K562 (cell line): ENCODE results near the gene VN1R4. TPM values are rescaled to one million over a fixed set of nuclear protein-coding genes. Genes with fewer than 3 reads are reported as not detected.
A peak's percentile ranks its signal among the peaks of the same experiment; 100 is the strongest.

Experiments used
- ATAC-seq: fragments of 200-7000 bp; cut with Tn5 transposase; 3 replicates; pipeline ENCODE4 v1.9.1; 2020; ENCODE audit warnings: moderate library complexity
- BruUV-seq: library from RNA; stranded (reverse); fragments of 400-500 nt; replicated peaks from 2 replicates; lab custom pipeline; 2021; lab: Mats Ljungman, UMichigan
- CTCF ChIA-PET: fragments of 300-600 bp; formaldehyde crosslinking; extraction: SDS; loops from one replicate; lab custom pipeline; 2021; ENCODE audit warnings: low intra/inter-chr PET ratio; lab: Yijun Ruan, JAX
- POLR2A ChIA-PET: fragments of 300-600, 350-650 bp; sonication (Branson Sonifier 250); formaldehyde crosslinking; extraction: SDS; loops from one replicate; lab custom pipeline; 2021; ENCODE audit warnings: antibody characterized with exemption, inconsistent platforms; lab: Yijun Ruan, JAX
- DNase-seq, 4 experiments: peaks; one replicate each; pipeline versions ENCODE4 v3.0.0 to v3.0.0-alpha.2; 2011 to 2018; ENCODE audit warnings: low spot score in 3 of 4, mixed read lengths in 3 of 4; ENCODE audit errors: extremely low read depth in 1 of 4
- FAIRE-seq: peaks from 2 replicates; lab custom pipeline; 2011; peaks lifted over from hg19 to GRCh38; lab: Jason Lieb, UNC
- H2AFZ ChIP-seq: 2 replicates; pipeline ENCODE4 v1.6.0; 2011; ENCODE audit warnings: low read depth, low read length, control low read depth, inconsistent platforms
- H3K27ac ChIP-seq: fragments of 200-600 bp; 3 replicates; pipeline ENCODE4 v1.8.0; 2011; ENCODE audit warnings: low read depth, mild to moderate bottlenecking, control low read depth, inconsistent platforms, low read length, moderate library complexity, mixed read lengths; ENCODE audit errors: extremely low read depth
- H3K27me3 ChIP-seq, 2 experiments: fragments of 300-600 bp in 1 of 2; 2 replicates in 1 of 2; 3 replicates in 1 of 2; pipeline versions ENCODE4 v1.6.0 to v1.8.0; 2011; ENCODE audit warnings: inconsistent platforms in 2 of 2, low read length in 2 of 2, mild to moderate bottlenecking in 1 of 2, mixed read lengths in 1 of 2, moderate library complexity in 1 of 2; ENCODE audit not compliant: control insufficient read depth in 2 of 2, insufficient read depth in 2 of 2
- H3K36me3 ChIP-seq: fragments of 300-600 bp; 3 replicates; pipeline ENCODE4 v1.8.0; 2011; ENCODE audit warnings: mild to moderate bottlenecking, low read length, inconsistent platforms; ENCODE audit not compliant: control insufficient read depth, insufficient read depth
- H3K4me1 ChIP-seq, 2 experiments: fragments of 200-600 bp in 1 of 2; replicated peaks in 1 of 2; 2 replicates in 1 of 2; 3 replicates in 1 of 2; pipeline versions ENCODE4 v1.5.1 to v1.8.0; 2011; ENCODE audit warnings: inconsistent platforms in 2 of 2, low read length in 2 of 2, mild to moderate bottlenecking in 1 of 2, mixed read lengths in 1 of 2, moderate library complexity in 1 of 2; ENCODE audit not compliant: control insufficient read depth in 2 of 2, insufficient read depth in 2 of 2
- H3K4me2 ChIP-seq: 2 replicates; pipeline ENCODE4 v1.6.1; 2011; ENCODE audit warnings: low read length, control low read depth, inconsistent platforms, mixed read lengths; ENCODE audit not compliant: insufficient read depth
- H3K4me3 ChIP-seq: fragments of 200-600 bp; sonication (generic), shearing (Covaris generic); 2 replicates; pipeline ENCODE4 v1.5.1; 2016; ENCODE audit warnings: control low read depth, inconsistent platforms
- H3K79me2 ChIP-seq: fragments of 200-600 bp; 3 replicates; pipeline ENCODE4 v1.8.0; 2011; ENCODE audit warnings: low read length, inconsistent platforms; ENCODE audit not compliant: control insufficient read depth, insufficient read depth
- H3K9ac ChIP-seq, 2 experiments: 2 replicates each; pipeline versions ENCODE4 v1.6.0 to v1.6.1; 2011; ENCODE audit warnings: low read depth in 2 of 2, low read length in 2 of 2, control low read depth in 1 of 2, inconsistent platforms in 1 of 2, mild to moderate bottlenecking in 1 of 2, mixed read lengths in 1 of 2; ENCODE audit not compliant: insufficient read depth in 1 of 2
- H3K9me1 ChIP-seq: one replicate; pipeline ENCODE4 v1.6.0; 2011; ENCODE audit warnings: inconsistent platforms, mild to moderate bottlenecking, low read length, moderate library complexity; ENCODE audit not compliant: control insufficient read depth, insufficient read depth
- H3K9me3 ChIP-seq: replicated peaks from 2 replicates; pipeline ENCODE4 v1.5.1; 2011; ENCODE audit warnings: low read depth, low read length, inconsistent platforms; ENCODE audit not compliant: control insufficient read depth, insufficient read depth
- H4K20me1 ChIP-seq: replicated peaks from 2 replicates; pipeline ENCODE4 v1.6.1; 2011; ENCODE audit warnings: low read length, inconsistent platforms, mixed read lengths; ENCODE audit not compliant: control insufficient read depth, insufficient read depth
- ARHGAP35 ChIP-seq: fragments of 450-650 bp; IDR thresholded peaks from 2 replicates; pipeline ENCODE4 v1.6.1; 2018; ENCODE audit not compliant: partially characterized antibody
- ELF4 ChIP-seq: fragments of 450-650 bp; formaldehyde crosslinking; IDR thresholded peaks from 2 replicates; pipeline ENCODE4 v1.4.0; 2022; ENCODE audit warnings: missing genetic modification characterization
- OTX1 ChIP-seq: fragments of 450-650 bp; formaldehyde crosslinking; IDR thresholded peaks from 2 replicates; pipeline ENCODE4 v1.4.0; 2022; ENCODE audit warnings: mild to moderate bottlenecking
- ZNF274 ChIP-seq: IDR thresholded peaks from 2 replicates; pipeline ENCODE4 v1.6.1; 2011; ENCODE audit warnings: low read depth, mild to moderate bottlenecking, low read length, moderate library complexity, borderline replicate concordance
- ZNF324 ChIP-seq: fragments of 250-450 bp; sonication (Bioruptor Pico); IDR thresholded peaks from 2 replicates; pipeline ENCODE4 v1.4.0; 2020; ENCODE audit warnings: mild to moderate bottlenecking
- WGBS: fragments of 100-300 bp; shearing (Covaris generic); methylation state at CpG from one replicate; pipeline ENCODE4 v1.1.6; 2016; ENCODE audit warnings: low coverage, mixed read lengths; ENCODE audit not compliant: insufficient coverage; ENCODE audit errors: missing lambda C conversion rate; 5-methylcytosine and 5-hydroxymethylcytosine counted together
- in situ Hi-C: fragments of 300-500 bp; cut with MboI; formaldehyde crosslinking; loops from 4 replicates; pipeline ENCODE4 v1.15.0; 2018; ENCODE audit warnings: inconsistent platforms, mixed read lengths
- intact Hi-C: fragments of 100-400 bp; cut with micrococcal nuclease; formaldehyde crosslinking; loops from 2 replicates; pipeline ENCODE4 v1.14.2; 2022
- polyA plus RNA-seq, 8 experiments: library from polyadenylated mRNA; depleted of rRNA in 4 of 8; stranded (reverse) in 5 of 8; unstranded in 3 of 8; fragments of >200 nt; fragmentation: Nextera tagmentation in 2 of 8; fragmentation: Illumina TruSeq in 1 of 8; extraction: Ambion mirVana in 2 of 8; extraction: Trizol in 1 of 8; gene quantifications; 2 replicates each; pipeline versions ENCODE4 v1.2.1 to v1.2.3, GENCODE V29; 2011 to 2014; ENCODE audit warnings: inconsistent platforms in 1 of 8, missing spikeins in 1 of 8
- total RNA-seq, 7 experiments: library from RNA; depleted of rRNA in 6 of 7; stranded (reverse); fragments of >200 nt in 6 of 7; fragmentation: Illumina TruSeq in 2 of 7; extraction: Trizol in 2 of 7; gene quantifications; 2 replicates each; pipeline versions ENCODE4 v1.2.1 to v1.2.3, GENCODE V29; 2011 to 2021; ENCODE audit warnings: low replicate concordance in 1 of 7
- TF ChIP-seq, protein P1 (sequence below): fragments of 200-600 bp; sonication (generic); IDR thresholded peaks from one replicate; pipeline ENCODE4 v1.6.1; 2012; ENCODE audit warnings: mild to moderate bottlenecking, low read depth, low read length, inconsistent platforms
- TF ChIP-seq, protein P2 (sequence below): fragments of 450-650 bp; IDR thresholded peaks from 2 replicates; pipeline ENCODE4 v1.6.1; 2017; ENCODE audit warnings: mild to moderate bottlenecking, moderate library complexity
- TF ChIP-seq, protein P3 (sequence below): sonication (generic); formaldehyde crosslinking; IDR thresholded peaks from 2 replicates; pipeline ENCODE4 v1.5.0; 2020; ENCODE audit warnings: missing genetic modification reagents

The VN1R4 gene
- total and polyA plus RNA-seq, 9 of the 15 experiments (the other 6 are each of a cell fraction or from before 2014, with no cell fraction given): not detected

DNA sequence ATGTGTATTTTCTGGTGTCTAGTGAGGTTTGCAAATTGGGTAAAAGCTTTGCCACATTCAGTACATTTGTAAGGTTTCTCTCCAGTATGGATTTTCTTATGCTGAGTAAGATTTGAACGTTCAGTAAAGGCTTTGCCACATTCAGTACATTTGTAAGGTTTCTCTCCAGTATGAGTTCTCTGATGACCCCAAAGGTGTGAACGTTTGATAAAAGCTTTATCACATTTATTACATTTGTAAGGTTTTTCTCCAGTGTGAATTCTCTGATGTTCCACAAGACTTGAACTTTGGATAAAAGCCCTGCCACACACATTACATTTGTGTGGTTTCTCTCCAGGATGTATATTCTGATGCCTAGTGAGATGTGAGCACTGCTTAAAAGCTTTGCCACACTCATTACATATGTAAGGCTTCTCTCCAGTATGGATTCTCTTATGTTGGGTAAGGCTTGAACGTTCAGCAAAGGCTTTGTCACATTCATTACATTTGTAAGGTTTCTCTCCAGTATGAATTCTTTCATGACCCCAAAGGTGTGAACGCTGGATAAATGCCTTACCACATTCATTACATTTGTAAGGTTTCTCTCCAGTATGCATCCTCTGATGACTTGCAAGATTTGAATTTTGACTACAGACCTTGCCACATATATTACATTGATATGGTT is 30.3 kb downstream of the VN1R4 start:
- Histone ChIP-seq H4K20me1 (no peaks in the 10 kb centered on the region), H3K4me3 (no peak overlapping the region), H3K27me3 (no peaks in the 10 kb centered on the region), H2AFZ (no peak overlapping the region), H3K27ac (no peak overlapping the region), H3K4me2 (no peak overlapping the region), H3K36me3 (no peaks in the 10 kb centered on the region), H3K9ac (no peak overlapping the region), H3K4me1 (no peaks in the 10 kb centered on the region), H3K79me2 (no peaks in the 10 kb centered on the region), H3K9me1 (no peaks in the 10 kb centered on the region), H3K9me3 (no peaks in the 10 kb centered on the region)
- POLR2A ChIA-PET: interaction anchor here (0.8 kb wide), 1 partner anchor 79 kb away, joined by 3 read pairs; no protein-coding TSS in a partner anchor
- BruUV-seq: no TSS peak
- DNase-seq: no peak
- CTCF ChIA-PET: no interaction called here
- intact Hi-C loops (no loop called here), in situ Hi-C loops (no loop called here)
- no peak for FAIRE-seq
- 0% methylated on average over 4 of the region's 4 CpGs for WGBS
- ATAC-seq: no peak
- TF ChIP-seq, protein P1, sequence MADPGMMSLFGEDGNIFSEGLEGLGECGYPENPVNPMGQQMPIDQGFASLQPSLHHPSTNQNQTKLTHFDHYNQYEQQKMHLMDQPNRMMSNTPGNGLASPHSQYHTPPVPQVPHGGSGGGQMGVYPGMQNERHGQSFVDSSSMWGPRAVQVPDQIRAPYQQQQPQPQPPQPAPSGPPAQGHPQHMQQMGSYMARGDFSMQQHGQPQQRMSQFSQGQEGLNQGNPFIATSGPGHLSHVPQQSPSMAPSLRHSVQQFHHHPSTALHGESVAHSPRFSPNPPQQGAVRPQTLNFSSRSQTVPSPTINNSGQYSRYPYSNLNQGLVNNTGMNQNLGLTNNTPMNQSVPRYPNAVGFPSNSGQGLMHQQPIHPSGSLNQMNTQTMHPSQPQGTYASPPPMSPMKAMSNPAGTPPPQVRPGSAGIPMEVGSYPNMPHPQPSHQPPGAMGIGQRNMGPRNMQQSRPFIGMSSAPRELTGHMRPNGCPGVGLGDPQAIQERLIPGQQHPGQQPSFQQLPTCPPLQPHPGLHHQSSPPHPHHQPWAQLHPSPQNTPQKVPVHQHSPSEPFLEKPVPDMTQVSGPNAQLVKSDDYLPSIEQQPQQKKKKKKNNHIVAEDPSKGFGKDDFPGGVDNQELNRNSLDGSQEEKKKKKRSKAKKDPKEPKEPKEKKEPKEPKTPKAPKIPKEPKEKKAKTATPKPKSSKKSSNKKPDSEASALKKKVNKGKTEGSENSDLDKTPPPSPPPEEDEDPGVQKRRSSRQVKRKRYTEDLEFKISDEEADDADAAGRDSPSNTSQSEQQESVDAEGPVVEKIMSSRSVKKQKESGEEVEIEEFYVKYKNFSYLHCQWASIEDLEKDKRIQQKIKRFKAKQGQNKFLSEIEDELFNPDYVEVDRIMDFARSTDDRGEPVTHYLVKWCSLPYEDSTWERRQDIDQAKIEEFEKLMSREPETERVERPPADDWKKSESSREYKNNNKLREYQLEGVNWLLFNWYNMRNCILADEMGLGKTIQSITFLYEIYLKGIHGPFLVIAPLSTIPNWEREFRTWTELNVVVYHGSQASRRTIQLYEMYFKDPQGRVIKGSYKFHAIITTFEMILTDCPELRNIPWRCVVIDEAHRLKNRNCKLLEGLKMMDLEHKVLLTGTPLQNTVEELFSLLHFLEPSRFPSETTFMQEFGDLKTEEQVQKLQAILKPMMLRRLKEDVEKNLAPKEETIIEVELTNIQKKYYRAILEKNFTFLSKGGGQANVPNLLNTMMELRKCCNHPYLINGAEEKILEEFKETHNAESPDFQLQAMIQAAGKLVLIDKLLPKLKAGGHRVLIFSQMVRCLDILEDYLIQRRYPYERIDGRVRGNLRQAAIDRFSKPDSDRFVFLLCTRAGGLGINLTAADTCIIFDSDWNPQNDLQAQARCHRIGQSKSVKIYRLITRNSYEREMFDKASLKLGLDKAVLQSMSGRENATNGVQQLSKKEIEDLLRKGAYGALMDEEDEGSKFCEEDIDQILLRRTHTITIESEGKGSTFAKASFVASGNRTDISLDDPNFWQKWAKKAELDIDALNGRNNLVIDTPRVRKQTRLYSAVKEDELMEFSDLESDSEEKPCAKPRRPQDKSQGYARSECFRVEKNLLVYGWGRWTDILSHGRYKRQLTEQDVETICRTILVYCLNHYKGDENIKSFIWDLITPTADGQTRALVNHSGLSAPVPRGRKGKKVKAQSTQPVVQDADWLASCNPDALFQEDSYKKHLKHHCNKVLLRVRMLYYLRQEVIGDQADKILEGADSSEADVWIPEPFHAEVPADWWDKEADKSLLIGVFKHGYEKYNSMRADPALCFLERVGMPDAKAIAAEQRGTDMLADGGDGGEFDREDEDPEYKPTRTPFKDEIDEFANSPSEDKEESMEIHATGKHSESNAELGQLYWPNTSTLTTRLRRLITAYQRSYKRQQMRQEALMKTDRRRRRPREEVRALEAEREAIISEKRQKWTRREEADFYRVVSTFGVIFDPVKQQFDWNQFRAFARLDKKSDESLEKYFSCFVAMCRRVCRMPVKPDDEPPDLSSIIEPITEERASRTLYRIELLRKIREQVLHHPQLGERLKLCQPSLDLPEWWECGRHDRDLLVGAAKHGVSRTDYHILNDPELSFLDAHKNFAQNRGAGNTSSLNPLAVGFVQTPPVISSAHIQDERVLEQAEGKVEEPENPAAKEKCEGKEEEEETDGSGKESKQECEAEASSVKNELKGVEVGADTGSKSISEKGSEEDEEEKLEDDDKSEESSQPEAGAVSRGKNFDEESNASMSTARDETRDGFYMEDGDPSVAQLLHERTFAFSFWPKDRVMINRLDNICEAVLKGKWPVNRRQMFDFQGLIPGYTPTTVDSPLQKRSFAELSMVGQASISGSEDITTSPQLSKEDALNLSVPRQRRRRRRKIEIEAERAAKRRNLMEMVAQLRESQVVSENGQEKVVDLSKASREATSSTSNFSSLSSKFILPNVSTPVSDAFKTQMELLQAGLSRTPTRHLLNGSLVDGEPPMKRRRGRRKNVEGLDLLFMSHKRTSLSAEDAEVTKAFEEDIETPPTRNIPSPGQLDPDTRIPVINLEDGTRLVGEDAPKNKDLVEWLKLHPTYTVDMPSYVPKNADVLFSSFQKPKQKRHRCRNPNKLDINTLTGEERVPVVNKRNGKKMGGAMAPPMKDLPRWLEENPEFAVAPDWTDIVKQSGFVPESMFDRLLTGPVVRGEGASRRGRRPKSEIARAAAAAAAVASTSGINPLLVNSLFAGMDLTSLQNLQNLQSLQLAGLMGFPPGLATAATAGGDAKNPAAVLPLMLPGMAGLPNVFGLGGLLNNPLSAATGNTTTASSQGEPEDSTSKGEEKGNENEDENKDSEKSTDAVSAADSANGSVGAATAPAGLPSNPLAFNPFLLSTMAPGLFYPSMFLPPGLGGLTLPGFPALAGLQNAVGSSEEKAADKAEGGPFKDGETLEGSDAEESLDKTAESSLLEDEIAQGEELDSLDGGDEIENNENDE: no peak
- TF ChIP-seq OTX1 (no peak), ARHGAP35 (no peak), ZNF274 (peak; percentile 95), ELF4 (CRISPR knock-in tag) (no peak), ZNF324 (CRISPR knock-in tag) (no peak)
- TF ChIP-seq, protein P2, sequence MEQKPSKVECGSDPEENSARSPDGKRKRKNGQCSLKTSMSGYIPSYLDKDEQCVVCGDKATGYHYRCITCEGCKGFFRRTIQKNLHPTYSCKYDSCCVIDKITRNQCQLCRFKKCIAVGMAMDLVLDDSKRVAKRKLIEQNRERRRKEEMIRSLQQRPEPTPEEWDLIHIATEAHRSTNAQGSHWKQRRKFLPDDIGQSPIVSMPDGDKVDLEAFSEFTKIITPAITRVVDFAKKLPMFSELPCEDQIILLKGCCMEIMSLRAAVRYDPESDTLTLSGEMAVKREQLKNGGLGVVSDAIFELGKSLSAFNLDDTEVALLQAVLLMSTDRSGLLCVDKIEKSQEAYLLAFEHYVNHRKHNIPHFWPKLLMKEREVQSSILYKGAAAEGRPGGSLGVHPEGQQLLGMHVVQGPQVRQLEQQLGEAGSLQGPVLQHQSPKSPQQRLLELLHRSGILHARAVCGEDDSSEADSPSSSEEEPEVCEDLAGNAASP: no peak
- TF ChIP-seq, protein P3, sequence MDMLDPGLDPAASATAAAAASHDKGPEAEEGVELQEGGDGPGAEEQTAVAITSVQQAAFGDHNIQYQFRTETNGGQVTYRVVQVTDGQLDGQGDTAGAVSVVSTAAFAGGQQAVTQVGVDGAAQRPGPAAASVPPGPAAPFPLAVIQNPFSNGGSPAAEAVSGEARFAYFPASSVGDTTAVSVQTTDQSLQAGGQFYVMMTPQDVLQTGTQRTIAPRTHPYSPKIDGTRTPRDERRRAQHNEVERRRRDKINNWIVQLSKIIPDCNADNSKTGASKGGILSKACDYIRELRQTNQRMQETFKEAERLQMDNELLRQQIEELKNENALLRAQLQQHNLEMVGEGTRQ (CRISPR knock-in tag): no peak
